HepG2 (cell line): ENCODE data around the gene NPPA. TPM values are rescaled to one million over a fixed set of nuclear protein-coding genes. Genes with fewer than 3 reads are reported as not detected.

Experiments
- HOXA7 ChIP-seq: sonication (generic); formaldehyde crosslinking; IDR thresholded peaks from 2 replicates; pipeline ENCODE4 v1.8.1; 2022; ENCODE audit warnings: mild to moderate bottlenecking, missing genetic modification reagents, moderate library complexity
- MAFF ChIP-seq: IDR thresholded peaks from 2 replicates; pipeline ENCODE4 v1.6.1; 2011; ENCODE audit warnings: low read depth, low read length, improper control_type of control experiment
- NR2F1 ChIP-seq, 2 experiments: fragments of 450-650 bp in 1 of 2; formaldehyde crosslinking in 1 of 2; IDR thresholded peaks; 2 replicates each; pipeline versions ENCODE4 v1.5.0 to v1.6.1; 2016 to 2020; ENCODE audit warnings: mild to moderate bottlenecking in 1 of 2, missing compliant biosample characterization in 1 of 2, missing genetic modification reagents in 1 of 2, moderate library complexity in 1 of 2
- PLRG1 ChIP-seq: fragments of 450-650 bp; conservative IDR thresholded peaks from 2 replicates; pipeline ENCODE4 v1.6.1; 2016
- RNF219 ChIP-seq: sonication (generic); formaldehyde crosslinking; IDR thresholded peaks from 2 replicates; pipeline ENCODE4 v1.5.0; 2020; ENCODE audit warnings: mild to moderate bottlenecking, missing genetic modification reagents
- TFDP1 ChIP-seq: IDR thresholded peaks from 2 replicates; pipeline ENCODE4 v1.6.1; 2016; ENCODE audit warnings: missing compliant biosample characterization, missing genetic modification reagents, borderline replicate concordance
- YEATS2 ChIP-seq: sonication (generic); formaldehyde crosslinking; IDR thresholded peaks from 2 replicates; pipeline ENCODE4 v1.4.0; 2020; ENCODE audit warnings: missing genetic modification reagents, borderline replicate concordance
- polyA plus RNA-seq, 8 experiments: library from polyadenylated mRNA; depleted of rRNA in 3 of 8; stranded (reverse) in 7 of 8; unstranded in 1 of 8; fragments of >200 nt; fragmentation: Illumina TruSeq in 4 of 8; extraction: Trizol in 4 of 8; gene quantifications; 2 replicates each; pipeline versions ENCODE4 v1.2.1 to v1.2.3, GENCODE V29; 2011 to 2016; ENCODE audit warnings: low read depth in 4 of 8, missing spikeins in 1 of 8, mixed read lengths in 1 of 8; ENCODE audit not compliant: insufficient read depth in 1 of 8
- total RNA-seq, 5 experiments: library from RNA; depleted of rRNA; stranded (reverse); fragments of >200 nt; fragmentation: Illumina TruSeq; extraction: Trizol; gene quantifications; 2 replicates each; pipeline ENCODE4 v1.2.3, GENCODE V29; 2016; ENCODE audit warnings: low read depth in 1 of 5

Gene NPPA
- total and polyA plus RNA-seq, 2 of the 13 experiments (the other 11 are each of a cell fraction or from before 2014, with no cell fraction given) = not detected

GRCh38 chr1:11805422-11806306 lies 41.9 kb downstream of the NPPA start, which contains the start of the genes CLCN6 and MTHFR (continued):
- TF ChIP-seq RNF219 (CRISPR knock-in tag) = no peak
- peak; percentile 35; the same call in 1 of the 2 replicates for TF ChIP-seq TFDP1 (CRISPR knock-in tag)
- no peak for TF ChIP-seq MAFF
- no peak for TF ChIP-seq HOXA7
- no peak for TF ChIP-seq PLRG1
- TF ChIP-seq YEATS2 (CRISPR knock-in tag) = peak; percentile 94
- peak; percentile 45 to 60 for TF ChIP-seq NR2F1 (CRISPR knock-in tag; IDR thresholded peaks at IDR 0.05)
